ENCODE measurements around the gene FAM227B. TPM values are rescaled to one million over a fixed set of nuclear protein-coding genes. Genes with fewer than 3 reads are reported as not detected.

Gene FAM227B
- total RNA-seq, 4 donors from 2014 or later, result 2.1 to 8.0 (median 5.1) TPM

GRCh38 chr15:49296258-49296657 is 324.4 kb downstream of the FAM227B start:
- 100% methylated on average over 1 of the region's 1 CpG for WGBS

GRCh38 chr15:49293941-49294340 is 326.7 kb downstream of the FAM227B start:
- TF ChIP-seq EP300 (IDR thresholded peaks at IDR 0.05), result no peak
- TF ChIP-seq POLR2AphosphoS5 (IDR thresholded peaks at IDR 0.05), result no peak
- TF ChIP-seq CTCF (IDR thresholded peaks at IDR 0.05), result no peak
- no peak for TF ChIP-seq POLR2A (IDR thresholded peaks at IDR 0.05)
- H3K36me3 ChIP-seq, result peaks cover 27% of the 10 kb centered on the region
- H3K4me1 ChIP-seq, result no peaks in the 10 kb centered on the region
- no peak for DNase-seq (ENCODE audit: low spot score in 2 of 2)
- H3K9me3 ChIP-seq, result no peaks in the 10 kb centered on the region
- no peak overlapping the region for H3K27ac ChIP-seq
- no peaks in the 10 kb centered on the region for H3K27me3 ChIP-seq
- no peak overlapping the region for H3K4me3 ChIP-seq

More at GRCh38 chr15:49296258-49296657, 324.4 kb downstream of the FAM227B start:
- H3K27ac ChIP-seq, result no peak overlapping the region
- H3K27me3 ChIP-seq, result no peaks in the 10 kb centered on the region
- H3K36me3 ChIP-seq, result peaks cover 20% of the 10 kb centered on the region
- H3K4me3 ChIP-seq, result no peak overlapping the region
- H3K4me1 ChIP-seq, result no peaks in the 10 kb centered on the region
- no peaks in the 10 kb centered on the region for H3K9me3 ChIP-seq
- no peak for DNase-seq (ENCODE audit: low spot score in 2 of 2)
- TF ChIP-seq EP300 (IDR thresholded peaks at IDR 0.05) (no peak), CTCF (IDR thresholded peaks at IDR 0.05) (no peak)

- Histone ChIP-seq H3K4me1 (no peaks in the 10 kb centered on the region), H3K9me3 (no peaks in the 10 kb centered on the region), H3K27ac (no peak overlapping the region), H3K27me3 (no peaks in the 10 kb centered on the region), H3K4me3 (no peak overlapping the region), H3K36me3 (peaks cover 30% of the 10 kb centered on the region)
- no peak for DNase-seq (ENCODE audit: low spot score in 2 of 2)
- TF ChIP-seq CTCF (IDR thresholded peaks at IDR 0.05), result no peak
- TF ChIP-seq POLR2AphosphoS5 (IDR thresholded peaks at IDR 0.05), result no peak
- TF ChIP-seq EP300 (IDR thresholded peaks at IDR 0.05), result no peak
- no peak for TF ChIP-seq POLR2A (IDR thresholded peaks at IDR 0.05)
- WGBS, result 70% methylated on average over 1 of the region's 1 CpG
Measured at GRCh38 chr15:49290191-49290590, 330.4 kb downstream of the FAM227B start.

GRCh38 chr15:49288391-49288790 is 332.2 kb downstream of the FAM227B start:
- H3K9me3 ChIP-seq, result no peaks in the 10 kb centered on the region
- H3K27me3 ChIP-seq, result no peaks in the 10 kb centered on the region
- H3K4me1 ChIP-seq, result no peaks in the 10 kb centered on the region
- H3K27ac ChIP-seq, result no peak overlapping the region
- peaks cover 43% of the 10 kb centered on the region for H3K36me3 ChIP-seq
- no peak overlapping the region for H3K4me3 ChIP-seq
- no peak for DNase-seq (ENCODE audit: low spot score in 2 of 2)
- TF ChIP-seq POLR2A (IDR thresholded peaks at IDR 0.05) (no peak), CTCF (IDR thresholded peaks at IDR 0.05) (no peak)
- 73% methylated on average over 2 of the region's 2 CpGs for WGBS

- no peak for DNase-seq (ENCODE audit: low spot score in 2 of 2)
- TF ChIP-seq EP300 (IDR thresholded peaks at IDR 0.05), result no peak
- no peak for TF ChIP-seq CTCF (IDR thresholded peaks at IDR 0.05)
- TF ChIP-seq POLR2A (IDR thresholded peaks at IDR 0.05), result no peak
- no peak for TF ChIP-seq POLR2AphosphoS5 (IDR thresholded peaks at IDR 0.05)
- Histone ChIP-seq H3K36me3 (peaks cover 41% of the 10 kb centered on the region), H3K4me1 (no peaks in the 10 kb centered on the region), H3K27me3 (no peaks in the 10 kb centered on the region), H3K27ac (no peak overlapping the region), H3K9me3 (no peaks in the 10 kb centered on the region), H3K4me3 (no peak overlapping the region)
Measured at GRCh38 chr15:49287481-49287880, 333.1 kb downstream of the FAM227B start.
